Fibroblast of peridontal ligament (primary cell): Measurements from ENCODE around the gene RCAN1.
A peak's percentile ranks its signal among the peaks of the same experiment; 100 is the strongest.
"Not testable (repeated sequence)": the region's sequence is repeated elsewhere in the genome, so short reads cannot be mapped to it uniquely, and the experiment has no call there.

Experiments used
- DNase-seq: peaks from one replicate; pipeline ENCODE4 v3.0.0-alpha.2; 2010; ENCODE audit errors: extremely low read depth

RCAN1 gene

GRCh38 chr21:34569381-34569979 is 45.4 kb downstream of the RCAN1 start:
- no peak for DNase-seq

- not testable (repeated sequence) for DNase-seq
Measured at GRCh38 chr21:34568801-34569200, 46.1 kb downstream of the RCAN1 start.

GRCh38 chr21:34567604-34568155 is 47.2 kb downstream of the RCAN1 start:
- DNase-seq = no peak

GRCh38 chr21:34565238-34565637 is 49.7 kb downstream of the RCAN1 start:
- no peak for DNase-seq

- not testable (repeated sequence) for DNase-seq
Measured at GRCh38 chr21:34563370-34563769, 51.5 kb downstream of the RCAN1 start.

- DNase-seq = no peak
Measured at GRCh38 chr21:34561806-34562205, 53.1 kb downstream of the RCAN1 start.

GRCh38 chr21:34560609-34561008 is 54.3 kb downstream of the RCAN1 start:
- no peak for DNase-seq

- no peak for DNase-seq
Measured at GRCh38 chr21:34560021-34560420, 54.9 kb downstream of the RCAN1 start.

- DNase-seq = no peak
Measured at GRCh38 chr21:34559089-34559631, 55.8 kb downstream of the RCAN1 start.

- DNase-seq = no peak
Measured at GRCh38 chr21:34558166-34558565, 56.7 kb downstream of the RCAN1 start.

GRCh38 chr21:34557261-34557660 is 57.7 kb downstream of the RCAN1 start:
- DNase-seq = no peak

GRCh38 chr21:34554670-34555069 is 60.2 kb downstream of the RCAN1 start:
- not testable (repeated sequence) for DNase-seq

GRCh38 chr21:34554227-34554626 is 60.7 kb downstream of the RCAN1 start:
- DNase-seq = no peak

- DNase-seq = peak; percentile 85
Measured at GRCh38 chr21:34553151-34553952, 61.6 kb downstream of the RCAN1 start.

- peak; percentile 80 for DNase-seq
Measured at GRCh38 chr21:34552360-34553098, 62.4 kb downstream of the RCAN1 start.

- DNase-seq = no peak
Measured at GRCh38 chr21:34550182-34550799, 64.6 kb downstream of the RCAN1 start.

GRCh38 chr21:34548781-34549376 is 66.0 kb downstream of the RCAN1 start:
- DNase-seq = no peak

- DNase-seq = no peak
Measured at GRCh38 chr21:34546542-34546941, 68.4 kb downstream of the RCAN1 start.

- DNase-seq = peak; percentile 92
Measured at GRCh38 chr21:34545079-34545884, 69.6 kb downstream of the RCAN1 start.

- DNase-seq = peak; percentile 57
Measured at GRCh38 chr21:34544032-34544496, 70.8 kb downstream of the RCAN1 start.
